SK-N-SH treated with all-trans-retinoic acid at 6 μM for 48 hours (cell line): Measurements from ENCODE around the gene ABLIM1.

Source experiments
- ATAC-seq: fragments of 200-7000 bp; cut with Tn5 transposase; 3 replicates; pipeline ENCODE4 v1.9.1; 2020; ENCODE audit warnings: mild to moderate bottlenecking, moderate library complexity
- BACH2 ChIP-seq: fragments of 250-450 bp; sonication (Bioruptor Pico); IDR thresholded peaks from 2 replicates; pipeline ENCODE4 v1.9.0; 2021; ENCODE audit warnings: mild to moderate bottlenecking, borderline replicate concordance
- CREB5 ChIP-seq: fragments of 250-450 bp; sonication (Bioruptor Pico); IDR thresholded peaks from 2 replicates; pipeline ENCODE4 v1.5.1; 2020; ENCODE audit warnings: low read depth, mild to moderate bottlenecking, moderate library complexity
- CSDC2 ChIP-seq: fragments of 250-450 bp; sonication (Bioruptor Pico); IDR thresholded peaks from 2 replicates; pipeline ENCODE4 v1.5.0; 2020; ENCODE audit warnings: mild to moderate bottlenecking, moderate library complexity
- CSRNP3 ChIP-seq: fragments of 250-450 bp; sonication (Bioruptor Pico); IDR thresholded peaks from 2 replicates; pipeline ENCODE4 v1.5.1; 2021; ENCODE audit warnings: mild to moderate bottlenecking, moderate library complexity
- ISL1 ChIP-seq: fragments of 250-450 bp; sonication (Bioruptor Pico); IDR thresholded peaks from 2 replicates; pipeline ENCODE4 v2.1.2; 2022; ENCODE audit warnings: mild to moderate bottlenecking, moderate library complexity
- OSR1 ChIP-seq: fragments of 250-450 bp; sonication (Bioruptor Pico); IDR thresholded peaks from 2 replicates; pipeline ENCODE4 v1.8.0; 2022; ENCODE audit warnings: moderate library complexity, mild to moderate bottlenecking, inconsistent platforms
- PATZ1 ChIP-seq: fragments of 250-450 bp; sonication (Bioruptor Pico); IDR thresholded peaks from 2 replicates; pipeline ENCODE4 v1.8.0; 2020; ENCODE audit warnings: mild to moderate bottlenecking, moderate library complexity, borderline replicate concordance
- POU6F1 ChIP-seq: fragments of 250-450 bp; sonication (Bioruptor Pico); IDR thresholded peaks from 2 replicates; pipeline ENCODE4 v1.8.0; 2021; ENCODE audit warnings: low read depth, mild to moderate bottlenecking, moderate library complexity, borderline replicate concordance
- PPARA ChIP-seq: fragments of 250-450 bp; sonication (Bioruptor Pico); IDR thresholded peaks from 2 replicates; pipeline ENCODE4 v1.5.0; 2020; ENCODE audit warnings: mild to moderate bottlenecking, borderline replicate concordance
- RARB ChIP-seq: fragments of 250-450 bp; sonication (Bioruptor Pico); IDR thresholded peaks from 2 replicates; pipeline ENCODE4 v1.8.0; 2021; ENCODE audit warnings: mild to moderate bottlenecking, moderate library complexity
- SNAI2 ChIP-seq: fragments of 250-450 bp; sonication (Bioruptor Pico); IDR thresholded peaks from 2 replicates; pipeline ENCODE4 v1.5.0; 2020; ENCODE audit warnings: mild to moderate bottlenecking, moderate library complexity
- TCF4 ChIP-seq: fragments of 250-450 bp; sonication (Bioruptor Pico); IDR thresholded peaks from 2 replicates; pipeline ENCODE4 v1.8.0; 2021; ENCODE audit warnings: mild to moderate bottlenecking, moderate library complexity, borderline replicate concordance
- TOX ChIP-seq: fragments of 250-450 bp; sonication (Bioruptor Pico); IDR thresholded peaks from 2 replicates; pipeline ENCODE4 v1.8.0; 2021; ENCODE audit warnings: mild to moderate bottlenecking, moderate library complexity, borderline replicate concordance
- TSHZ2 ChIP-seq: fragments of 250-450 bp; sonication (Bioruptor Pico); IDR thresholded peaks from 2 replicates; pipeline ENCODE4 v1.5.0; 2020; ENCODE audit warnings: mild to moderate bottlenecking, moderate library complexity
- ZFP3 ChIP-seq: fragments of 250-450 bp; sonication (Bioruptor Pico); IDR thresholded peaks from 2 replicates; pipeline ENCODE4 v1.5.0; 2020; ENCODE audit warnings: mild to moderate bottlenecking, moderate library complexity
- ZFP30 ChIP-seq: fragments of 450-650 bp; formaldehyde crosslinking; IDR thresholded peaks from 2 replicates; pipeline ENCODE4 v1.5.0; 2022; ENCODE audit warnings: mild to moderate bottlenecking, moderate library complexity
- ZNF70 ChIP-seq: fragments of 450-650 bp; formaldehyde crosslinking; IDR thresholded peaks from 2 replicates; pipeline ENCODE4 v1.5.0; 2020; ENCODE audit warnings: mild to moderate bottlenecking, moderate library complexity
- ZNF8 ChIP-seq: fragments of 450-650 bp; formaldehyde crosslinking; IDR thresholded peaks from 2 replicates; pipeline ENCODE4 v1.5.0; 2020; ENCODE audit warnings: mild to moderate bottlenecking, moderate library complexity

The ABLIM1 gene

GRCh38 chr10:114453576-114453975, 204.5 kb downstream of the ABLIM1 start:
- no peak for ATAC-seq
- TF ChIP-seq CSDC2 (CRISPR knock-in tag) (no peak), OSR1 (CRISPR knock-in tag) (no peak), SNAI2 (CRISPR knock-in tag) (no peak), ZNF70 (CRISPR knock-in tag) (no peak), PPARA (CRISPR knock-in tag) (no peak)

GRCh38 chr10:114448897-114449296, 209.2 kb downstream of the ABLIM1 start:
- TF ChIP-seq TOX (CRISPR knock-in tag) (no peak), TCF4 (CRISPR knock-in tag) (no peak), BACH2 (CRISPR knock-in tag) (no peak)
- no peak for ATAC-seq

GRCh38 chr10:114445332-114445731, 212.7 kb downstream of the ABLIM1 start:
- TF ChIP-seq ZFP3 (CRISPR knock-in tag) (no peak), TSHZ2 (CRISPR knock-in tag) (no peak), RARB (no peak), CSRNP3 (CRISPR knock-in tag) (no peak), SNAI2 (CRISPR knock-in tag) (no peak), POU6F1 (no peak)
- ATAC-seq: no peak

- TF ChIP-seq ZFP30 (CRISPR knock-in tag): no peak
- no peak for TF ChIP-seq RARB
- no peak for TF ChIP-seq PATZ1 (CRISPR knock-in tag)
- no peak for TF ChIP-seq TCF4 (CRISPR knock-in tag)
- TF ChIP-seq OSR1 (CRISPR knock-in tag): no peak
- no peak for TF ChIP-seq CSRNP3 (CRISPR knock-in tag)
- no peak for TF ChIP-seq ZNF8 (CRISPR knock-in tag)
- no peak for TF ChIP-seq PPARA (CRISPR knock-in tag)
- TF ChIP-seq ISL1: no peak
- TF ChIP-seq CSDC2 (CRISPR knock-in tag): no peak
- no peak for TF ChIP-seq CREB5 (CRISPR knock-in tag)
- TF ChIP-seq ZNF70 (CRISPR knock-in tag): no peak
- ATAC-seq: no peak
These were observed 213.3 kb downstream of the ABLIM1 start for GRCh38 chr10:114444819-114445218.
